GM18505 (cell line): Measurements from ENCODE around the gene MGRN1.

Experiments used
- ATAC-seq: cut with Tn5 transposase; IDR thresholded peaks from one replicate; pipeline ENCODE4 v1.9.1; 2021; ENCODE audit not compliant: unreplicated experiment
- POLR2A ChIP-seq: IDR thresholded peaks from 4 replicates; pipeline ENCODE4 v1.6.1; 2011; ENCODE audit warnings: borderline replicate concordance; ENCODE audit not compliant: insufficient read depth, insufficient read length; ENCODE audit errors: extremely low read depth

Gene MGRN1

DNA sequence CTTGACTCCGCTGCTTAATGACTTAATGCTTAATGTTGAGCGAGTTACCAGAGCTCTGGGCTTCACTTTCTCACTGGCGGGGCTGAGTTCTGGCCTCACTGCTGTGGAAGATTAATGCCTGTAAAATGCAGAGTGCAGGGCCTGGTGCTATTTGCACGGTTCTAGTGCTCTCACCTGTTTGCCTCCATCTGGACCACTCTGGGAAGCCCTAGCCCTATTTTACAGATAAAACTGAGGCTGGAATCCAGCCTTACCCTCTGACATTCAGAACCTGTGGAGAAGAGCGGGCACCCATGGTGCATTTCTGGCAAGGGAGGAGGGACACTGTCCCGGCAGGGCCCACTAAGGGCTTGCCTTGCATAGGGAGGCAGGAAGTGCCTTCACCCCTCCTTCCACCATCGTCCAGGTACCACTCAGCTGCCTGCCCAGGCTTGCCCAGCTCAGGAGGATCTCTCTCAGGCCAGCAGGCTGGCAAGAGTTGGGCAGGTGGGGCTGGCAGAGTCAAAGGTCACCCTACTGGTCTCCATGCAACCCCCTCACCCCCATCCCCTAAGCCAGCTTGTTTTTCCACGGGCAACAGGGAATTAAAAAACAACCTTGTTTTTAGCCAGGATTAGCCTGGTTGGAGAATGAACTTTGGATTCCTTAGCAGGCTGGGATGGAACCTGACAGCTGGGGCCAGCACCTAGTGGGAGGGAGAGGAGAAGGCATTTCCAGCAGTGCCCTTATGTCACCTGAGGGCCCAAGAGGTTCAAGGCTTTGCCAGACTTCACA, 5.8 kb upstream of the MGRN1 start:
- ATAC-seq, result no peak
- no peak for TF ChIP-seq POLR2A

DNA sequence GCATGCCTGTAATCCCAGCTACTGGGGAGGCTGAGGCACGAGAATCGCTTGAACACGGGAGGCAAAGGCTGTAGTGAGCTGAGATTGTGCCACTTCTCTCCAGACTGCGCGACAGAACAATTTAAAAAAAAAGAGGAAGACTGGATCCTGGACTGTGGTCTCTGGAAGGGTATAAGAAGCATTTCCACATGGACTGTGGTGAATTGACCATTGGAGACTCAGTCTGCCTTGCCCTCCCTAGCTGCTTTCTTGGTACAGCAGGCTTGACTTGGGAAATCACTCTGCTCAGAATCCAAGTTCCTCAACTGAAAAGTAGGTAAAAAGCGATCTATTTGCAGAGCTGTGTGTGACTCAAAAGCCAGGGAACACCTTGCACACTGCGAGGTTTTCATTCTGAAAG, 1.0 kb upstream of the MGRN1 start:
- TF ChIP-seq POLR2A, result no peak
- ATAC-seq, result no peak

- TF ChIP-seq POLR2A, result peak; percentile 80
- ATAC-seq, result peak; percentile 49
Observed at GRCh38 chr16:4624827-4625559, 367 bp downstream of the MGRN1 start.

DNA sequence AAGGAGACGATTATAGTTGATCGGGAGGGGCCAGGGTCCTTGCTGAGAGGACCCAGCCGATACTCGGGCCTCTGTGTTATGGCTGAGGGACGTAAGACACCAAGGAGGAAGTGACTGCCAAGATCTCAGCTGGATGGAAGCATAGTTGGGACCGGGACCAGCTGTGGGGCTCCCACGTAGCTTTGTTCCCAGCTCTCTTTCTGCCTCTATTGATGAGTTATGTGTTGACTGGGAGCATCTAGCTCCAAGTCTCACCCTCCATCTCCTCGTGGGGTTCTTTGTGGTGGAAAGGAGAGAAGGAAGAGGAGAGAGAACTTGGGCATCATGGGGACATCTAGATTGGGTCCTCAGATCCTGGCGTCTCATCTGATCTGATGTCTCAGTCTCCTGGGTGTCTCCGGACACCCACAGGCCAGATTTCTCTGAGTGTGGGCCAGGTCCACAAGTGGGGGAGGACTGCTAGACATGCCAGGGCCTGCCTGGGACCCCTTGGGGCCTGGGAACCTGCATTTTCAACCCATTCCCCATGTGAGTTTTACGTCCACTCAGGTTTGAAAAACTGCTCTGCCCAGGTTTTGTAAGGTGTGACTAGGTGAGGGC, 1.0 kb downstream of the MGRN1 start:
- no peak for ATAC-seq
- no peak for TF ChIP-seq POLR2A

- no peak for TF ChIP-seq POLR2A
- no peak for ATAC-seq
Observed at GRCh38 chr16:4626396-4626795, 1.8 kb downstream of the MGRN1 start.

DNA sequence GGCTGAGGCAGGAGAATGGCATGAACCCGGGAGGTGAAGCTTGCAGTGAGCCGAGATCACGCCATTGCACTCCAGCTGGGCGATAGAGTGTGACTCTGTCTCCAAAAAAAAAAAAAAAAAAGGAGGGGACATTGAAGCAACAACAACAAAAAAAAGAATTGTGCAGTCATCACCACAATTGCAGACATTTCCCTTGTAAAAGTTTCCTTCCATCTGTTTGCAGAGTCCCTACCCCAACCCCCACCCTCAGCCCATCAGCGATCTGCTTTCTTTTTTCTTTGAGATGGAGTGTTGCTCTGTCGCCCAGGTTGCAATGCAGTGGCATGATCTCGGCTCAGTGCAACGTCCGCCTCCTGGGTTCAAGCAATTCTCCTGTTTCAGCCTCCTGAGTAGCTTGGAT, 3.7 kb downstream of the MGRN1 start:
- ATAC-seq, result no peak

GRCh38 chr16:4631444-4631843, 6.8 kb downstream of the MGRN1 start:
- TF ChIP-seq POLR2A, result no peak
- no peak for ATAC-seq

More for the DNA sequence above, 3.7 kb downstream of the MGRN1 start:
- TF ChIP-seq POLR2A, result no peak

GRCh38 chr16:4633910-4634635, 9.4 kb downstream of the MGRN1 start:
- no peak for ATAC-seq
- no peak for TF ChIP-seq POLR2A

- no peak for TF ChIP-seq POLR2A
- ATAC-seq, result no peak
Observed at GRCh38 chr16:4634768-4635167, 10.1 kb downstream of the MGRN1 start.

GRCh38 chr16:4636196-4636595, 11.6 kb downstream of the MGRN1 start:
- no peak for ATAC-seq
- no peak for TF ChIP-seq POLR2A

- no peak for ATAC-seq
- TF ChIP-seq POLR2A, result no peak
Observed at GRCh38 chr16:4637501-4638166, 13.0 kb downstream of the MGRN1 start.

GRCh38 chr16:4639899-4640509, 15.4 kb downstream of the MGRN1 start:
- TF ChIP-seq POLR2A, result no peak

More at GRCh38 chr16:4639899-4640509, 15.4 kb downstream of the MGRN1 start:
- no peak for ATAC-seq
